GM18867 (cell line): ENCODE measurements around the gene SKAP2.

Experiments
- ATAC-seq: cut with Tn5 transposase; IDR thresholded peaks from one replicate; pipeline ENCODE4 v1.9.1; 2021; ENCODE audit warnings: mild to moderate bottlenecking, moderate library complexity; ENCODE audit not compliant: unreplicated experiment

The SKAP2 gene

GRCh38 chr7:26668821-26669220 lies 195.6 kb downstream of the SKAP2 start:
- no peak for ATAC-seq

GRCh38 chr7:26667514-26668133 lies 196.8 kb downstream of the SKAP2 start:
- no peak for ATAC-seq

GRCh38 chr7:26664735-26665416 lies 199.5 kb downstream of the SKAP2 start:
- peak; percentile 48 for ATAC-seq

GRCh38 chr7:26664274-26664673 lies 200.1 kb downstream of the SKAP2 start:
- no peak for ATAC-seq

GRCh38 chr7:26663874-26664273 lies 200.5 kb downstream of the SKAP2 start:
- ATAC-seq = no peak

- ATAC-seq = no peak
Observed at GRCh38 chr7:26662646-26663045, 201.7 kb downstream of the SKAP2 start.

GRCh38 chr7:26659121-26659520 lies 205.3 kb downstream of the SKAP2 start:
- ATAC-seq = no peak

- no peak for ATAC-seq
Observed at GRCh38 chr7:26658389-26659084, 205.9 kb downstream of the SKAP2 start.

- no peak for ATAC-seq
Observed at GRCh38 chr7:26657686-26658388, 206.6 kb downstream of the SKAP2 start.

- no peak for ATAC-seq
Observed at GRCh38 chr7:26657206-26657641, 207.2 kb downstream of the SKAP2 start.

- ATAC-seq = no peak
Observed at GRCh38 chr7:26656735-26657134, 207.7 kb downstream of the SKAP2 start.

GRCh38 chr7:26655781-26656180 lies 208.6 kb downstream of the SKAP2 start:
- no peak for ATAC-seq

GRCh38 chr7:26653430-26654399 lies 210.7 kb downstream of the SKAP2 start:
- no peak for ATAC-seq

- no peak for ATAC-seq
Observed at GRCh38 chr7:26652401-26653100, 211.8 kb downstream of the SKAP2 start.

GRCh38 chr7:26650103-26650502 lies 214.3 kb downstream of the SKAP2 start:
- ATAC-seq = no peak

- ATAC-seq = no peak
Observed at GRCh38 chr7:26649388-26649787, 215.0 kb downstream of the SKAP2 start.

- no peak for ATAC-seq
Observed at GRCh38 chr7:26648554-26648953, 215.8 kb downstream of the SKAP2 start.

GRCh38 chr7:26646336-26647048 lies 217.9 kb downstream of the SKAP2 start:
- ATAC-seq = no peak

GRCh38 chr7:26645121-26645520 lies 219.3 kb downstream of the SKAP2 start:
- ATAC-seq = no peak
